ENCODE measurements around the gene HOXA5.

HOXA5 gene

DNA sequence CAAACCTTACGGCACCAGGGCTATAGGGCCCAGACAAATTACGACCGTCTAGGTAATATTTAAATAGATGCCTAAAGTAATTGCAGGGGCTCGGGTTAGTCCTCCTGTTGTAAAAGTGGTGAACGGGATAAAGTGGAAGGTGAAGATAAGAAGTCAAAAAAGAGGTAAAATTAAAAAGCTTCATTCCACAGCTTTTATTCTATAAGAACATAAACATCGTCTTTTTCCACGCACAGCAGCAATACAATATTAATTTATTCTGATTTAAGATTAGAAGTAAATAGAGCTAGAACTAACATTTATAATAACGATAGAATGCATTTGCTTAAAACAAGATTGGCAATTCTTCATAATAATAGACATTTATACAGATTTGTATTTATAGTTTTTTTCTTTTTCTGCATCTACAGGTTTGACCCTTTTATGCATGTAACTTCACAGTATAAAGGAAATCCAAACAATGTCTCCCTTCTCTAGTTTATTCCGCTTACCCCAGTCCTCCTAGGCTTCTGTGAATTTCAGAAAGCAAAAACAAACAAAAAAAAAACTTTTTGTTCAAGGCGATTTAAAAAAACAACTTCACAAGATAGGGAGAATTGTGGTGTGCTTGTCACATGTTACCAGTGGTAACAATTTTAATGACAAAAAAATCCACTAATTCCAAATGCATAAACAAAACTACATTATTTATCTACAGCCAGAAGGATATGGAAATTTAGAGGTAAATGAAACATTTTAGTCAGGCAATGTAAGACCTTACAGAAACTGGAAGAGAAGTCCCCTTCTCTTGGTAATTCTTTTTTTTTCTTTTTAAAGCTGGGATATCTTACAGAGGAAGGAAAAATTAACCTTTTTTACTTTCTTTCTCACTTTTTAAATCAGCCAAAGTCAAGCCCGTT lies 27.2 kb upstream of the HOXA5 start:
- DNase-seq (ENCODE audit: low spot score), result no peak

DNA sequence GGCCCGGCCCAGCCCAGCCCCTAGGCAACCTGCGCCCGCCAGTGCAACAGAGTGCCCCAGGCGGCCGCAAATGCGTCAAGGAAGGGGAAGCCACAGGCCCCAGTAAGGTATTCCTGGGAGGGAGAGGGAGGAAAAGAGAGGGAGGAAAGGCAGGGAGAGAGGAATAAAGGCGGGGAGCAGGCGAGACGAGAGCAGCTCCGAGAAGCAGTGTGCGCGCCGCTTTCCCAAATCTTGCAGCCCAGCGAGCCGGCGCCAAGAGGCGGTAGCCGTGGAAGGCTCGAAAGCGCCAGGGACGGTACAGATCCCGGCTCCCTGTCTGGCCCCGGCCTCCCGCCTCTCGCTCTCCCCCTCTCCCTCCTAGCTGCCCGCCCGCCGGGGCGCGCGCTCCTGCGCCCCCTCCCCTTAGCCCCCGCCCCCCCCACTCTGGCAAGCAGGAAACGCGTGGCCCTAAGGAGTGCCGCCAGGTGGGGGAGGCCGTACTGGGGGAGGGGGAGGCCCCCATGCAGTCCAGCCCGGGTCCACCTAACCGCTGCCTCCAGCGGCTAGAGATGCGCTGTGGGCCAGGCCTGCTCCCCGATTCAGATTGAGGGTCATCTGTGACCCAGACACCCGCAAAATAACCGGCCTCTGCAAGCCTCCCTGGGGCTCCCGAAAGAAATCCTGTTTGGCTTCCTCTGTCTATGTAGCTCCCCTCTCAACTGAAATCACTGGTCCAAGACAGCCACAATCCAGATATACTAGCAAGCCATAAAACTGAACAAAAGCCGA lies 26.4 kb upstream of the HOXA5 start:
- peak; percentile 23 for DNase-seq (ENCODE audit: low spot score)

DNA sequence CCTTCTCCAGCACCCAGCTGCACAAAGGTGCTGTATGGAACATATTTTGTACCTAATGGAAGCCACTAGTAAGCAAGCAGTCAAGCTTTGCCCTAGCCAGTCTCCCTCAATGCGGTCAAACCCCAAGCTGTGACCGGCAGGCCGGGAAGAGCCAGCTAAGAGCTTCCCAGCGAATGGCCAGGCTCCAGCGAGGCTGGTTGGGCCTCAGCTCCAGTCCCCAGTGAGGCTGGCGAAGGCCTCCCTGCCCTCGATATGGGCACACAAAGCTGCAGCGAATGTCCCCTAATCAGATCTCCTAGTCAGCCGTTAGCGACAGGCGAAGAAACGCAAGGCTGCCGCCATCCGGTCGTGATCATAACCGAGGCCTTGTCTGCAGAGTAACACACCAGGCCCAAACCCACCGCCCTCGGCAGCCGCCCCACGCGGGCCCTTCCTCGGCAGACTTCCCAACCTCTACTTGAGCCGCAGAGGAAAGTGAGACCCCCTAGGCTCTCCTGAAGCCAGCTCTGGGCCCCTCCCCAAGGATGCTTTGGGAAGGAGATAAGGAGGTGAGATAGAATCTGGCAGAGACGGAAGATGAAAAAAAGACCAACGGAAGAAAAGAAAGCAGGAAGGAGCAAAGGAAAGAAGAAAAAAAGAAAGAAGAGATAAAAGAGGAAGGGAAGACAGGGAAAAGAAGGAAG lies 24.9 kb upstream of the HOXA5 start:
- DNase-seq (ENCODE audit: low spot score), result peak; percentile 33

DNA sequence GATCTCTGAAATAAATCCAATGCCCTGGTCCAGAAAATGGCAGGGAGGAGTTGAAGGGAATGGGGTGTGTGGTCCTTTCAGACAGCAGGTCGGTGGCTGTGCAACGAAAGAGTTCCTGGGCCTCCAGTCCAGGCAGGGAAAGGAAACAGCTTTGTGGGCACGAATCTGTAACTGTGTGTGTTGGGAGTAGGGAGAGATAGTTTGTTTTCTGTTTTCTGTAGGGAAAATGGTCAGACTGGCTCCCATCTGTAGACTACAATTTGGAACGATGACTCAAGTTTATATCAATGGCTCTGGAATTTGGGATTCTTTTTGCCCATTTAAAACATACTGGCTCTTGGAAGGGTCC lies 24.4 kb upstream of the HOXA5 start:
- peak; percentile 25 for DNase-seq (ENCODE audit: low spot score)

DNA sequence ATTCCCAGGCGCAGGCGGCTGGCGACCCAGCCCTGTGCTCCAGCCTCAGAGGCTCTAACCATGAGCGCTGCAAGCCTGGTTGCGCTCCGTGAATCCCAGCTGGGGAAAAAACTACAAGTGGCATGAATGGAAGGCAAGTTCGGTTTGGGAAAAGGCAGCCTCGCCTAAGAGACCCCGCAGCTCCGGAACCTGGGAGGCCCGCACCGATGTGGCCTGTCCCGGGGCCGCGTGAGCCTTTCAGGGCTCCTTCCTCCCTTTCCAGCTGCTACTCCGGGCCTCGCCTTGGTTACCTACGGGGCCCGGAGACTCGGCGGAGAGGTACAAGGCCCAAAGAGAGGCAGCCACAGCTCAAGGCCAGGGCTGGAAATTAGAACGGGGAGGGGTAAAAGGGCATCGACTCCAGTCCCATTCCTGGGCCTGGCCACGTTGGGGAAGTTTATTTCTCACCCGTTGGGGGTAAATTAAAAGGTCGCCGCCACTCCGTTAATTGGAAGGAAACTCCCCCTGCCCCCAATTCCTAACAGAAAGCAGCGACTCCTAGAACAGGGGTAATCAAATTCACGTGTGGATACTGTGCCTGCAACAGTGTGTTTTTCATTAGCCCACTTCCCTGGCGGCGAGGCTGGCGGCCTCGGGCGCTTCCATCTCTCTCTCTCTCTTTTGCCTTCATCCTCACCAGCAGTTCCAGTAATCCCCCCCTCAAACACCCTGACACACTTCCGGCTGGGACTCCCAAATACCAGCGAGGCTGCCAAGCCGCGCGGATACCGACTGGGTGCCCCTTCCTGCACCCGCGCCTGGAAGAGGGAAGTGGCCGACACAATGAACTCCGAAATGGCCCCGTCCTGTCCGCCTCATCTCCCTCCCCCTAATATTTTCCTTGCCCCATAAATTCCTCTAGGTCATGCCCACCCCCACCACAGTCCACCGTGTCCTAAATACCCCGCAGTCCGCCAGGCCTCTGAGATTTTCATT lies 23.3 kb upstream of the HOXA5 start:
- DNase-seq (ENCODE audit: low spot score), result peak; percentile 27

DNA sequence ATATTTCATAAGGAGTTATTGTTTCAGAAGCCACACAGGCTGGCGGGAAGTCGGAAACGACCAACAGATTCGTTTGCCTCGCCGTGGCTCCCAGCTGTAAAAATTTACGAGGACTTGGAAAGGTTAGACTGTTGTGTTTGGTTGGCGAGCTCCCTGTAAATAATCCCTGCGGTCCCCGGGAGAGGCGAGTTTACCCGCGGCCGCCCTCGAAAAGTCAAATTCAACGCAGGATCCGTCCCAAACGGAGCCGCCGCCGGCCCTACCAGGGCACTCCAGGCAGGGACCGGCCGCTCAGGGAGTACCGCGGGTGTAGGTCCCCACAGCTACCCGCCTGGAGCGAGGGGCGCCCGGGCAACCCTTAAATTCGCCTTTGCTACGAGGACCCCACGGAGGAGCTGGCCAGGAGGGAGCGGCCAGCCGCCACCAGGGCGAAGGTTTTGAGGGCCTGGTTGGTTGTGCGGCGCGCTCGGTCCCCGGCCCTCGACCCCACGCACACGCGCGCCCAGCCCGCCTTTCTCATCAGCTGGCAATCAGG lies 22.6 kb upstream of the HOXA5 start:
- DNase-seq (ENCODE audit: low spot score), result peak; percentile 21

DNA sequence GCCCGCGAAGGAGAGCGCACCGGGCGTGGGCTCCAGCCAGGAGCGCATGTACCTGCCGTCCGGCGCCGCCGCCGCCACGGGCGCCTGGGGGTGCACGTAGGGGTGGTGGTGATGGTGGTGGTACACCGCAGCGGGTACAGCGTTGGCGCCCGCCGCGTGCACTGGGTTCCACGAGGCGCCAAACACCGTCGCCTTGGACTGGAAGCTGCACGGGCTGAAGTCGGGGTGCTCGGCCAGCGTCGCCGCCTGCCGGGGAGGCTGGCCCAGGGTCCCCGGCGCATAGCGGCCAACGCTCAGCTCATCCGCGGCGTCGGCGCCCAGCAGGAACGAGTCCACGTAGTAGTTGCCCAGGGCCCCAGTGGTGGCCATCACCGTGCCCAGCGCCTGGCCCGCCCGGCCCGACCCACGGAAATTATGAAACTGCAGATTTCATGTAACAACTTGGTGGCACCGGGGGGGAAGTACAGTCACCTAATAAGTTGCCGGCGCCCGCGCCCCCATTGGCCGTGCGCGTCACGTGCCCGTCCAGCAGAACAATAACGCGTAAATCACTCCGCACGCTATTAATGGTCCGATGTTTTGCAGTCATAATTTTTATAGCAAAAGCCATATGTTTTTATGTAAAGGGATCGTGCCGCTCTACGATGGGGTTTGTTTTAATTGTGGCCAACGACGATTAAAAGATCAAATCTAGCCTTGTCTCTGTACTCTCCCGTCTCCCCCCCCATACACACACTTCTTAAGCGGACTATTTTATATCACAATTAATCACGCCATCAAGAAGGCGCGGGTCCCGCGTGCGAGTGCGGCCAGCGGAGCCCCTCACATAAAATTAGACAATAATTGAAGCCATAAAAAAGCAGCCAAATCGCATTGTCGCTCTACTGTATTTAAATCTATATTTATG lies 21.9 kb upstream of the HOXA5 start, which contains the start of gene HOXA9:
TSS of gene HOXA9 (minus strand) at position 449 of the 907 bp plus-strand sequence. CDS start at position 369, 80 bp downstream.
- peak; percentile 85 for DNase-seq (ENCODE audit: low spot score)

DNA sequence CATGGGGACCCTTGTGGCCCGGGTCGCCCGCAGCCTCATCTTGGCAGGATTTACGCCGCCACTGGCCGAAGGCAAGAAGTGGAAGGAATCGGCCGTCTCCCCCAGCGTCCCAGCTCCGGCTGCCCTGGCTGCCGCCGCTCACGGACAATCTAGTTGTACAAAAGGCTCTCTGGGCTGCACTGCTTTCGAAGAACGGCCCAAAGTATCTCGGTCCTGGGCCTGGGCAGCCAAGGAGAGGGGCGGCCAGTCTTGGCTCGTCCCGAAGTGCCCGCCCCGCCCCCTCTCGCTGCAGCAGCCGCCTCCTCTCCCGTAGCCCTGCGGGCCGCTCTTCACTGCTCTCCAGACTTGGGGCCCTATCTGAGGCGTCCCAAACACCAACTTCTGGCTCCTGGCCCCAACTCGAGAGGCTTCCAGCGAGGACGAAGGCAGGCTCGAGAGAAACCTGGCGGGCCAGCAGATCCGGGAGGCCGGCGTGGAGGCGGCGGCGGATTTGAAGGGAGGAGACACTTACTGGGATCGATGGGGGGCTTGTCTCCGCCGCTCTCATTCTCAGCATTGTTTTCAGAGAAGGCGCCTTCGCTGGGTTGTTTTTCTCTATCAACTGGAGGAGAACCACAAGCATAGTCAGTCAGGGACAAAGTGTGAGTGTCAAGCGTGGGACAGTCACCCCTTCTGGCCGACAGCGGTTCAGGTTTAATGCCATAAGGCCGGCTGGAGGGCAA lies 21.0 kb upstream of the HOXA5 start:
- peak; percentile 33 for DNase-seq (ENCODE audit: low spot score)

DNA sequence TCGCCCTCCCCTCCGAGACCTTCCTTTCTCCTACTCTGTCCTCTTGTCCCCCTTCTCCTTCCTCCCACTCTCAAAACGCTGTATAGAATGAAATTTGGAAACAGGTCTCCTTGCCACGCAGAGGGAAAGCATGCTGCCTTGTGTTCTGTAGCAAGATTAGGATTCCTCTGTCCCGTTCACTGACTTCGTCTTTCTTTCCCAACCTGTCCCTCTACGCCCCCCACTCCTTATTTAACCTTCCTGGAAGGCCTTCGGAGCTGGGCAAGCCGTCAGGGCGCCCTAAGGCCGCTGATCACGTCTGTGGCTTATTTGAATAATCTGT lies 20.5 kb upstream of the HOXA5 start:
- no peak for DNase-seq (ENCODE audit: low spot score)

DNA sequence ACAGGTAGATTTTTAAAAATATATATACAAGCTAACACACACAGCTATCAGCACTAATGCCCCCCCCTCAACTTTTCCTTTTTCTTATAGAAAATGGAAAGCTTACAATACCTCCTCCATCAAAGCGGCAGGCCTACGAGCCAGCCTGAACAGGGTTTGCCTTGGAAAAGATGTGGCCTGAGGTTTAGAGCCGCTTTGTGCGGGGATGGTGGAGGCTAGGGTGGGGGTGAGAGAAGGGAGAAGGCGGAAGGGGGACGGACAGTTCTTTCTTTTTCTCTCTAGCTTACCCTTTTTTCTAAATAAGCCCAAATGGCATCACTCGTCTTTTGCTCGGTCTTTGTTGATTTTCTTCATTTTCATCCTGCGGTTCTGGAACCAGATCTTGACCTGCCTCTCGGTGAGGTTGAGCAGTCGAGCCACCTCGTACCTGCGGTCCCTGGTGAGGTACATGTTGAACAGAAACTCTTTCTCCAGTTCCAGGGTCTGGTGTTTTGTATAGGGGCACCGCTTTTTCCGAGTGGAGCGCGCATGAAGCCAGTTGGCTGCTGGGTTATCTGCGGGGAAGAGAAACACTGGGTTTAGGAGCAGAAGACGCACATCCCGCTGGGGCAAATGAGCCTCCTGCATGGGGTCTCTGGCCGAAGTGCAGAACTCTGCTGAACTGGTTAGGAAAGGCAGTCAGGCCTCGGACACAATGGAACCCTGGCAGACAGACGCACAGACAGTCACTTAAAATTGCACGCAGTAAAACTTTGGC lies 20.0 kb upstream of the HOXA5 start:
- DNase-seq (ENCODE audit: low spot score), result no peak

DNA sequence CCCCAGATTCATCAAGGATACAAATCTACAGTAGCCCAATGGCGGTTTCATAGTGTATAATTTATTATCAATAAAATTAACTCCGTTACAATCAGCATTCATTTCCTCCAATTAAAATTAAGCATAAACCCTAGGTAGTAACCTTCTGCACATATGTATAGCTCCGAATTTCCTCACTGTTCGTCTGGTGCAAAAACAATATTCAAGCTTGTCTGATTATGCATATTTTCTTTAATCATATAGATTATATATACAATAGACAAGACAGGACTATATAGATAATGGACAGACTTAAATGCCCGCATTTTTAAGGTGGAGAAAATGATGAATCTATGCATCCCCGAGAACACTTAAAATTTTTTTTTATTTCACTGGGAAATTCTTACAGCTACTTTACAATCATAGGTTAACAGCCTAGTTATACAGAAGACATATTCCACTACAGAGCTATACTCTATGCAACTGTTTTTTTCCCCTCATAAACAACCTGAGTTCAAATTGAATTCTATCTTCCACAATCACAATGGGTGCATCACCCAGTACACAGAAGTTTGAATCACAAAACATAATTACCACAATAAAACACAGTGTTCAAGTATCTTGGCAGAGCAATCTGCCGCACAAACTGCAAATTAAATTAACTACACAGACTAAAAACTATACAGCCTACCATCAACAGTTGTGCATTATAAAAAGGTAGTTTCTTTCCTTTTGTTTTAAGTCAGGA lies 19.2 kb upstream of the HOXA5 start:
- no peak for DNase-seq (ENCODE audit: low spot score)

DNA sequence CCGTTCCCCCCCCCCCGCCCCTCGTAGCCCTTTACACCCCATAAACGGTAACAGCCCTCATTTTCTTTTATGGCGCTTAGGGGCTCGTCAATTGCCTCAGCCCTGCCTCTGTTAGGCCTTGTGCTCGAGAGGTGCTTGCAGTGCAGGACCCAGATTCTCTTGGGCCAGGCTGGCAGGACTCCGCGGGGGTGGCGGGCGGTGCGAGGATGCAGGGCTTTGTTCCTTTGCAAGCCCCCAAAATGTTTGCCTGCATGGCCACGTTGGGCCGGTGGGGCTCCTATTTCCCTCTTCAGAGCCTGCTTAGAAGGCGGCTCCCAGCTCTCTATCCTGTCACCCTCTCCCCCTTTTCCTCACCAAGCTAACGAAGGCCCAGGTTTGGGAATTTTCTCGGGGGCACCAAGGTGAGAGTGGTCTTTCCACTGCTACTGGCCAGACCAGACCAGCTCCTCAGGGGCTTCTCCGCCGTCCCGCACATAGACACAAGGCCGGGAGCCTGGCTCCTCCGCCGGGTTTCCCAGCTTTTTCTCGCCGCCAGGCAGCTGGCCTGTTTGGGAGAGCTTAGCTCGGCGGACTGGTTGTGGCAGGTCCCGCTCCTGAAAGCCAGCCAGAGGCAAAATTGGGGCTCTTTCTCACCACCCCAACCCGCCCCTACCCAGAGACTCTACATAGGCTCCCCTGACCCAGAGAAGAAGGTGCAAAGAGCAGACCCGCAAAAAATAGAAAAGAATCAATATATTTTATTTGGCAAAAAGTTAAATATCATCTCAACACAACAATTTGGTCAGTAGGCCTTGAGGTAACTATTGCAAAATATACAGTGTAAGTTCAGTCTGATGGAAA lies 18.5 kb upstream of the HOXA5 start:
- peak; percentile 21 for DNase-seq (ENCODE audit: low spot score)

DNA sequence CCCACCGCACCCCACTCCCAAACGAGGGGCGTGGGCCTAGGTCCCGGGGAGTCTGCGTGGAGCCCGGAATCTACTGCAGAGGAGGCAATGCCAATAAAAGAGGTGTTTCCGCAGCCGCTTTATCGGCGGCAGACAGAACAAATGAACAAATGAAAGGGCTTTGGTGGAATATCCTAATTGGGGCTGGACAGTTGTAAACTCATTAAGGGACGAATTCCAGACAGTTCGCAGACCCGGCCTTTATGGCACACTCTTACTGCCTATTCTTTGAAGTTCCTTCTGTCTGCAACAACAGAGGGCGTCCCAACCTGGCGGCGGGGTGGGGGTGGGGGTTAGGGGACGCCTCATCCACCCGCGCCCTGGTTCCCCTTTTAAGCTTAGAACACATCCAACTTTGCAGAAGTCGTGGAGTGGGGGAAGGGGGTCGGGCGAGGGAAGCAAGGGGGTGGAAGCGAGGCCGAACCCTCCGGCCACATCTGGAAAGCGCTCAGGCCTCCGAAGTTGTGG lies 17.8 kb upstream of the HOXA5 start:
- peak; percentile 14 for DNase-seq (ENCODE audit: low spot score)

DNA sequence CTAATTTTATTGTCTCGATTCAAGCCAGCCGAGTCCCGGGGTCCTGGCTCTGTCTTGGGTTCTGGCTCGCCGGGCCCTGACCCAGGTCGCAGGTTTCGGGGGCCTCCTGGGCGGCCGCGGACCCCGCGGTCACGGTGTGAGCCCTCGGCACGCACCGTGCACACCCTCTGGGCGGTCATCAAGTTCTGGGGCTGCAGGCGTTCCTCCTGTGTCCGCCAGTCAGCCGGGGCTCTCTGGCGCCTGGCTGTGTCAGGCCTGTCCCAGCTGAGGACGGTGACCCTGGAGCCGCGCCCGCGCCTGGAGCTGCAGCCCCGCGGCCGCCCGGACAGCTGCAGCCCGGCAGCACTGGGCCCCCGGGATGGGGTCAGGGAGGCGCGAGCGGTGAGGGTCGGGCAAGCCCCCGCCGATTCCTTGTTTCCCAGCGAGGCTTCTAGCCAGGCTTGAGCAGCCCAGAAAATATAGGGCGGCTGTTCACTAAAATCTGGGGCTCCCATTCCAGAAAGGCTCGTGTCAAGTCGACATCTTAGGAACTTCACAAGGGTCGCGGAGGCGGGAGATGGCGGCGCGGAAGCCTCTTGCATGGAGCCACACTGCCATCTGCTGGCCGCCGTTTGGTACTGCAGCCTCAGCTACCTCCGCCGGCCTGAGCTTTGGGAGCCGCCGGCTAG lies 17.2 kb upstream of the HOXA5 start:
- DNase-seq (ENCODE audit: low spot score), result peak; percentile 79

DNA sequence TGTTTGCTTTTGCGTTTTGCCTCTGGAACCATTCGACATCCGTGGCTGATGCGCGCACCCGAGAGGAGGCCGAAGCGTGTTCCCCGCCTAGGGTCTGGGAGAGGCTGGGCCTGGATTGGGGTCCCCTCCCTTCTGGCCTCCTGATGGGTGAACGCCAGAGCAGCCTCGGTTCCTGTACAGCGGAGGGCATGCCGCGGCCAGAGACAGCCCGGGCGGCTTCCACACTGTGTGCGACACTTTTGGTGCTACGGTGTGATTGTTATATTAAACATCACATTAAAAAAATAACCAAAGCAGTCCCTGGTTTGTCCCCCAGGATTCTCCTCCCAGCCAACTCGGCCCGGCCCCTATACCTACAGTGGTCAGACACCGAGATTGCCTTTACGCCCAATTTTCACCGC lies 16.7 kb upstream of the HOXA5 start:
- DNase-seq (ENCODE audit: low spot score), result no peak
